GOT3 (cell line): ENCODE measurements around the gene UST.

Experiments
- DNase-seq: peaks from one replicate; lab custom pipeline; 2025; ENCODE audit warnings: mixed read lengths; lab: John Stamatoyannopoulos, UW

UST gene

DNA sequence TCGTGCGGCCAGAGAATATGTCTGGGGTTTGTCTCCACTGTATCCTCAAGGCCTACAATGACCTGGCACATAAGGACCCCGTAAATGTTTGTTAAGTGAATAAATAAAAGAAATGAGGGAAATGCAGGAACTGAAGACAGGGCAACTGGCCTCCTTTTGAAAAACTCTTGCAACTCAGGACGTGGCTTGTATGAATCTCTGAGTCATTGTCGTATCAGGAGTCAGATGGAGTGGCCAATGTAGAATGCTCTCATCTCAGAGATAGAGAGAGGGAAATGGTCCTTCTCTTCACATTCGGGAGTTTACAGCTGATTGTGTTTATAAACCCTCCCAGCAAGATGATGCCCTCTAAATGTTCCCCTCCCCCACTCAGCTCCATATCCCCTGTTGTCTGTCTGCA lies 57.1 kb downstream of the UST start:
- no peak for DNase-seq

DNA sequence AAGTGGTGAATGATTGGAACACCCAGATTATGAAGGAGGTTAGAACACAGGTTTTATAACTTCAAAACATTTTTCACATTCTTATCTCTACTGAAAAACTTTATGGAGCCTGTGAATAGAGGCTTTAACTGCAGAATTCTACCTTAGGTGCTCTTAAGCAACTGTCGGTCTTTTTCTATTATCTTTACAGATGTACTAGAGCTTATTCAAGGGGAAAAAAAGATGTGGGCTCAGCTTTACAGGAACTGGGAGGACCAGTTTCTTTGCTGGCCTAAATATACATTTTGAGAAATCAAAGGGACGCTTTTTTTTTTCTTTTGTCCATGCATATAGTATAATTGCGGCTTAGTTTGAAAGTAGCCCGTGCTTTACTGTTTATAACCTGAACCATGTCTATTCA lies 58.9 kb downstream of the UST start:
- DNase-seq: no peak

GRCh38 chr6:148807784-148808183 lies 61.0 kb downstream of the UST start:
- no peak for DNase-seq

GRCh38 chr6:148808786-148809304 lies 62.0 kb downstream of the UST start:
- no peak for DNase-seq

DNA sequence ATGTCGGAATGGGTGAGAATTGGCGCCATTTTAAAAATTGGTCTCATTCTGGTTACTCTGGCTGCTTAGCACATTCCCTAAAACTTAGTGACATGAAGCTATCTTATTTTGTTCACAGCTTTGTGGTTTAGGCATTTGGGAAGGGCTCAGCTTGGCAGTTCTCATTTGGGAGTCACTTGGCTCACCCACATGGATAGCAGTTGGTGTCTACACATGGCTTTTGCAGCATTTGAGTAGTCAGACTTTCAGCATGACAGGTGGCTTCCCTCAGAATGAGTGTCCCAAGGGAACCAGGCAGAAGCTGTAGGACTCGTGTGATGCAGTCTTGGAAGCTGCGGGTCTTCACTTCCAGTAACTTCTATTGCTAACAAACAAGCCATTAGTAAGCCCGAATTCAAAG lies 64.6 kb downstream of the UST start:
- DNase-seq: no peak

DNA sequence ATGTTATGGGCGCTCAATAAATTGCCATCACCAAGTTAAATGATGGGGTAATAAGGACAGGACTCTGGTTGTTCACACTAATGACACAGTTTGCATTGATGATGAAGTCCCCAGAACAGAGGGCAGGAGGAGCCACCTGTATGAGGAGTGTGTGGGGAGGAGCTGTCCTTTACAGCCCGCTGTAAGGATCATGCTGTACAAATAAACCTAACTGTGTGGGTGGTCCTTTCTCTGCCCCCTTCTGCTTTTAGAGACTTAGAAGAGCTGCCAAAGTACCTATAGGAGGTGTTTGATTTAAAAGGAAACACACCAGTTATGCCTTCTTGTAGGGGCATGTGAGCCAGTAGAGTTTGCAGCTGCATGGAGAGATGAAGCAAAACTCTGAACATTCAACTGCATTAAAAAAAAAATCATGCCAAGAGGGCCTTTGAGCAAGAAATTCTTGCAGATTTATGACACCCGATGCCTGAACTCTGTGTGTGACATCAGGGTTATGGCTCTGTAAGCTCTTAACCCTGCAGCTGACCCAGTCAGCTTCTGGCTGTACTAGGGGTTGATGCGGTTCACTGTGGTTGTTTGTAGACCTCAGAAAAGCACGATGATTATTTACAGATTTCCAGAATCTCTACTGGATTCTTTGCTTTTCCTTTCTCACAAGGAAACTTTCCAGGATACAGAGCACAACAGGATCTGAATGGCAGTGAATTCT lies 67.4 kb downstream of the UST start:
- DNase-seq: no peak

DNA sequence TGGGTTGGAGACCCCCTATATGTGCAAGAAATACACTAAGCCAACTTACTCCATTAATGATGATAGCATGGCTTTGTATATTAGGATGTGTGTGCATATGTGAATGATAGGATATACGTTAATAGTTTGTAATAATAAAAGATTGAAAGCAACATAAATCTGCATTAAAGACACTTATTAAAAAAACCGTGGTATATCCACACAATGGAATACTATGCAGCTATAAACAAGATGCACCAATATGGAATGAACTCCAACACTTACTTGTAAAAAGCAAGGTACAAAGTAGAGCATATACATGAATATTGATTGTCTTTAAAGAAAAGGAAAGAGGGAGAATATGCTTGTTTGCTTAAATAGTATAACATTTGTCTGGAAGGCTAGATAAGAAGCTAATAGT lies 68.0 kb downstream of the UST start:
- no peak for DNase-seq

GRCh38 chr6:148816117-148816516 lies 69.3 kb downstream of the UST start:
- DNase-seq: no peak

- DNase-seq: no peak
These were observed 70.9 kb downstream of the UST start for GRCh38 chr6:148817689-148818088.

- DNase-seq: no peak
These were observed 72.2 kb downstream of the UST start for GRCh38 chr6:148818939-148819575.

GRCh38 chr6:148819852-148820251 lies 73.0 kb downstream of the UST start:
- no peak for DNase-seq

DNA sequence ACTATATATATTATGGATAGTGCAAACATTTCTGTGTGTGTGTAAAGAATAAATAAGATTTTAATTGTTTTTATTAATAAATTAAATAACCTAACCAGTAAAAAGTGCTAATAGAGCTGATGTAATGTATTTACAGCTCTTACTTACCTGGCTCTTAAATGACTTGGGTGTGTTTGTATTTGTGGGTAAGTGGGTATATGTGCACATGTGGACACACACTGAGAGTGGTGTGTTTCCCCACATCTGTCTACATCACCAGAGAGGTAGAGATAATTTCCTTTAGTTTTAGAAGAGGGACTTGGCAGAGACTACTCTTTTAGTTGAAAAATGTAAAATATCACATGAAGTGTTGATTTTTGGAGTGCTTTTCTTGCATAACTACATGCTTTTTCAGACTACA lies 76.0 kb downstream of the UST start:
- no peak for DNase-seq

DNA sequence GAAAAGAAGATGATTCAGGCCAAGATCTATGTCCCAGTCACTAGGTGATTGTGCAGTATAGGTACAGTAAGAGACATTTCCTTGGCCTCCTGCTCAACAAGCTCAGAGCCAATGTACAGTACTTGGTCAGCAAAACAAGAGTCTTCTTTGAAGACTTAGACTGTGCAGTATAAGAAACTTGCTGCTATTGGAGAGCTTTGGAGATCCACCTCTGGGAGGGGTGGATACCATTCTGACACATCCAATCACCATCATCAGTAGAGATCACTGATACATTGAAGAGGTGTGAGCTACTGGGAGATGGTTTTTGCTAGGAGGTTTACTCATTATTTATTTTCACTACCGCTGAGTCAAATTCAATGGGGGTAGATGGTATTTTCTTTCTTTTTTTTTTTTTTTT lies 77.5 kb downstream of the UST start:
- DNase-seq: no peak

GRCh38 chr6:148824960-148825359 lies 78.1 kb downstream of the UST start:
- no peak for DNase-seq

GRCh38 chr6:148825492-148825891 lies 78.7 kb downstream of the UST start:
- no peak for DNase-seq

- no peak for DNase-seq
These were observed 80.7 kb downstream of the UST start for GRCh38 chr6:148827416-148828045.

- no peak for DNase-seq
These were observed 81.2 kb downstream of the UST start for GRCh38 chr6:148828047-148828446.

DNA sequence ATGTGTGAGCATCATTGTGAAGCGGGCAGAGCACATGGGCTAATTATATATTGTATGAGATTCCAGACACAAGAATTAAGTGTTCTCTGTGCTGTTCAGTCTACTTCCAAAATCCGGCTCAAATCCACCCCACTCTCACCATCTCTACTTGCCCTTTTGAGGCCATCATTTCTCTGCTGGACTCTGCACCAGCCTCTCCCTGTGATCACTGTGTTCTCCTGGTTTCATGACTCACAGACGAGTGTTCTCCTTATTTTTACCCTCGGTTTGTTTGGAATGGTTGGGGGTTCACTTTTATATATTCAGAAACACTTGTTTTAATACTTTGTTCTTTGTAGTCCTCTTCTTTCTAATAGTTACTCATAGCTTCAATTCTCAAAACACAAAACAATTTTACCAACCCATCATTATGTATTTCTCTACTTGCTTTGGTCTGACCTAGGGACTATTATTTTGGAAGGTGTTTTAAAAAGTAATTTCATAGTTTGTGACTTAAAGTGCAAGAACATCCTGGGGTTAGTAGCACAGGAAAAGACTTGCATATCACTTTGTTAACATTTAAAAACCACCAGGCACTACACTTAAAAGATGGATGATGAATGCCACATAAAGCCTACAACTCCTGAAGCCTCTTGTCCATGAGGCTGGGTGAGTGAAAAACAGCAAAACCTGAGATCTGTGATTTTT lies 82.7 kb downstream of the UST start:
- DNase-seq: no peak

GRCh38 chr6:148830614-148831013 lies 83.8 kb downstream of the UST start:
- DNase-seq: no peak

DNA sequence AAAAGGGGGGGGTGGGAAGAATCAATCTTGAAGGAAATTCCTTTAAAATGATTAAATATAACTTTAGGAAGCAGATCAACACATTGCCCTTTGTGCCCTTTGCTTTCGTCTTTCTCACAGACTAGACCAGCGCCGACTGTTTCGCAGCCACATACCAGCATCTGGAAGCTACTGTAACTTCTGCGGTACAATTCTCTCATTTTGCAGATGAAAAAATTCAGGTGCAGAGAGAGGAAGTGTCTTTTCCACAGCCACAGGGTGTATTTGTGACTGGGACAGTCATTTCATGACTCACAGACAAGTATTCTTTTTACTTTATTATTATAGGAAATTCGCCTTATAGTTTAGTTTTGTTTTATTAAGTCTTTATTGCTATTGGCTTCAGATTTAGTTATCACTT lies 84.2 kb downstream of the UST start:
- no peak for DNase-seq

DNA sequence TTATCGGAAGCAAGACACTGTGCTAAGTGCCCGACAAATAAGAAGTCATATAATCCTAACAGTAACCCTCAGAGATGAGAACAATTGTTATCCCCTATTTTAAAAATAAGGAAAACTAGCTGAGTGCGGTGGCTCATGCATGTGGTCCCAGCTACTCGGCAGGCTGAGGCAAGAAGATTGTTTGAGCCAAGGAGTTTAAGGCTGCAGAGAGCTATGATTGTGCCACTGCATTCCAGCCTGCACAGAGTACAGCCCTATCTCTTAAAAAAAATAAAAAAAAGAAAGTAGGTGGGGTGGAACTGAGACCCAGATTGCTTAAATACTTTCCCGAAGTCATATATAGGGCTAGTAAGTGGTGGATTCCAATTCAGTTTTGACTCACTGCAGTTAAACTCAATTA lies 84.7 kb downstream of the UST start:
- no peak for DNase-seq

GRCh38 chr6:148835920-148836441 lies 89.2 kb downstream of the UST start:
- no peak for DNase-seq
